HCT116 (cell line): Measurements from ENCODE around the gene PROS1.

Experiments
- CTCF ChIP-seq, 3 experiments: fragments of 200-600 bp in 1 of 3; sonication (generic) in 1 of 3; IDR thresholded peaks in 2 of 3; conservative IDR thresholded peaks in 1 of 3; 2 replicates each; pipeline ENCODE4 v1.5.1; 2012 to 2017; ENCODE audit warnings: low read depth in 2 of 3, low read length in 2 of 3, antibody characterized with exemption in 1 of 3, borderline replicate concordance in 1 of 3, control low read depth in 1 of 3, mild to moderate bottlenecking in 1 of 3, mixed read lengths in 1 of 3, mixed run types in 1 of 3, moderate library complexity in 1 of 3; ENCODE audit not compliant: insufficient read depth in 1 of 3
- ELF1 ChIP-seq: IDR thresholded peaks from 2 replicates; pipeline ENCODE4 v1.6.1; 2012; ENCODE audit warnings: low read depth, borderline replicate concordance
- EZH2 ChIP-seq: fragments of 200-600 bp; sonication (generic); IDR thresholded peaks from 2 replicates; pipeline ENCODE4 v1.6.1; 2017; ENCODE audit warnings: antibody characterized with exemption, mixed run types
- JUND ChIP-seq: IDR thresholded peaks from 2 replicates; pipeline ENCODE4 v1.6.1; 2012
- POLR2A ChIP-seq: IDR thresholded peaks from 2 replicates; pipeline ENCODE4 v1.7.0; 2011; ENCODE audit warnings: borderline replicate concordance; ENCODE audit not compliant: insufficient read depth, insufficient read length; ENCODE audit errors: extremely low read depth
- RAD21 ChIP-seq: IDR thresholded peaks from 2 replicates; pipeline ENCODE4 v1.6.1; 2012; ENCODE audit warnings: low read depth, mild to moderate bottlenecking
- SIN3A ChIP-seq: IDR thresholded peaks from 2 replicates; pipeline ENCODE4 v1.6.1; 2012; ENCODE audit warnings: low read depth

DNA sequence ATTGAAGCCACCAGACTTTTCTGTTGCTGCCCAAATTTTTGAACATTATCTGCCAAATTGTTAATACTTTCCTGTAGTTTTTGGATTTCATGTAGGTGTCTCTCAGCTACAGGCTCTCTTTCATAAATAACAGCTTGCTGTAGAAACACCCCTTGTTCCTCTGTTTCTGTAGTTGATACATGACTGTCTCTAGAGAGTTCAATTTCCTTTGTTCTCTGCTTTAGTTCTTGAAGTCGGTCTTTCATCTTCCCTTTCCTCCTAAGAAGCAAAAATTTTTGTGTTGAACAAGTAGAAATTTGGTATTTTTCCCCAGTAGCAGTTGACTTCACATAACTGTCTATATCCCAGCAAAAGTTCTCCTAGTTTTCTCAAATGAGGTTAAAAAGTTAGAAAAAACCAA is 41.3 kb upstream of the PROS1 start:
- TF ChIP-seq ELF1 (no peak), CTCF (IDR thresholded peaks at IDR 0.05 in 2 of 3, conservative IDR thresholded peaks at IDR 0.05 in 1 of 3; ENCODE audit: borderline replicate concordance in 1 of 3, insufficient read depth in 1 of 3, low read depth in 2 of 3, low read length in 2 of 3) (no peak), POLR2A (no peak), JUND (no peak), SIN3A (no peak), EZH2 (no peak), RAD21 (no peak)
